K562 (cell line): ENCODE data around the gene DNAJB11. TPM values are rescaled to one million over a fixed set of nuclear protein-coding genes. Genes with fewer than 3 reads are reported as not detected.
A peak's percentile ranks its signal among the peaks of the same experiment; 100 is the strongest.
"Not testable (repeated sequence)": the region's sequence is repeated elsewhere in the genome, so short reads cannot be mapped to it uniquely, and the experiment has no call there.

Experiments
- ATAC-seq: fragments of 200-7000 bp; cut with Tn5 transposase; 3 replicates; pipeline ENCODE4 v1.9.1; 2020; ENCODE audit warnings: moderate library complexity
- BruUV-seq: library from RNA; stranded (reverse); fragments of 400-500 nt; replicated peaks from 2 replicates; lab custom pipeline; 2021; lab: Mats Ljungman, UMichigan
- CTCF ChIA-PET: fragments of 300-600 bp; formaldehyde crosslinking; extraction: SDS; loops from one replicate; lab custom pipeline; 2021; ENCODE audit warnings: low intra/inter-chr PET ratio; lab: Yijun Ruan, JAX
- POLR2A ChIA-PET: fragments of 300-600, 350-650 bp; sonication (Branson Sonifier 250); formaldehyde crosslinking; extraction: SDS; loops from one replicate; lab custom pipeline; 2021; ENCODE audit warnings: antibody characterized with exemption, inconsistent platforms; lab: Yijun Ruan, JAX
- DNase-seq, 4 experiments: peaks; one replicate each; pipeline versions ENCODE4 v3.0.0 to v3.0.0-alpha.2; 2011 to 2018; ENCODE audit warnings: low spot score in 3 of 4, mixed read lengths in 3 of 4; ENCODE audit errors: extremely low read depth in 1 of 4
- FAIRE-seq: peaks from 2 replicates; lab custom pipeline; 2011; peaks lifted over from hg19 to GRCh38; lab: Jason Lieb, UNC
- H2AFZ ChIP-seq: 2 replicates; pipeline ENCODE4 v1.6.0; 2011; ENCODE audit warnings: low read depth, low read length, control low read depth, inconsistent platforms
- H3K27ac ChIP-seq: fragments of 200-600 bp; 3 replicates; pipeline ENCODE4 v1.8.0; 2011; ENCODE audit warnings: low read depth, mild to moderate bottlenecking, control low read depth, inconsistent platforms, low read length, moderate library complexity, mixed read lengths; ENCODE audit errors: extremely low read depth
- H3K27me3 ChIP-seq, 2 experiments: fragments of 300-600 bp in 1 of 2; 2 replicates in 1 of 2; 3 replicates in 1 of 2; pipeline versions ENCODE4 v1.6.0 to v1.8.0; 2011; ENCODE audit warnings: inconsistent platforms in 2 of 2, low read length in 2 of 2, mild to moderate bottlenecking in 1 of 2, mixed read lengths in 1 of 2, moderate library complexity in 1 of 2; ENCODE audit not compliant: control insufficient read depth in 2 of 2, insufficient read depth in 2 of 2
- H3K36me3 ChIP-seq: fragments of 300-600 bp; 3 replicates; pipeline ENCODE4 v1.8.0; 2011; ENCODE audit warnings: mild to moderate bottlenecking, low read length, inconsistent platforms; ENCODE audit not compliant: control insufficient read depth, insufficient read depth
- H3K4me1 ChIP-seq, 2 experiments: fragments of 200-600 bp in 1 of 2; replicated peaks in 1 of 2; 2 replicates in 1 of 2; 3 replicates in 1 of 2; pipeline versions ENCODE4 v1.5.1 to v1.8.0; 2011; ENCODE audit warnings: inconsistent platforms in 2 of 2, low read length in 2 of 2, mild to moderate bottlenecking in 1 of 2, mixed read lengths in 1 of 2, moderate library complexity in 1 of 2; ENCODE audit not compliant: control insufficient read depth in 2 of 2, insufficient read depth in 2 of 2
- H3K4me2 ChIP-seq: 2 replicates; pipeline ENCODE4 v1.6.1; 2011; ENCODE audit warnings: low read length, control low read depth, inconsistent platforms, mixed read lengths; ENCODE audit not compliant: insufficient read depth
- H3K4me3 ChIP-seq: fragments of 200-600 bp; sonication (generic), shearing (Covaris generic); 2 replicates; pipeline ENCODE4 v1.5.1; 2016; ENCODE audit warnings: control low read depth, inconsistent platforms
- H3K79me2 ChIP-seq: fragments of 200-600 bp; 3 replicates; pipeline ENCODE4 v1.8.0; 2011; ENCODE audit warnings: low read length, inconsistent platforms; ENCODE audit not compliant: control insufficient read depth, insufficient read depth
- H3K9ac ChIP-seq, 2 experiments: 2 replicates each; pipeline versions ENCODE4 v1.6.0 to v1.6.1; 2011; ENCODE audit warnings: low read depth in 2 of 2, low read length in 2 of 2, control low read depth in 1 of 2, inconsistent platforms in 1 of 2, mild to moderate bottlenecking in 1 of 2, mixed read lengths in 1 of 2; ENCODE audit not compliant: insufficient read depth in 1 of 2
- H3K9me1 ChIP-seq: one replicate; pipeline ENCODE4 v1.6.0; 2011; ENCODE audit warnings: inconsistent platforms, mild to moderate bottlenecking, low read length, moderate library complexity; ENCODE audit not compliant: control insufficient read depth, insufficient read depth
- H3K9me3 ChIP-seq: replicated peaks from 2 replicates; pipeline ENCODE4 v1.5.1; 2011; ENCODE audit warnings: low read depth, low read length, inconsistent platforms; ENCODE audit not compliant: control insufficient read depth, insufficient read depth
- H4K20me1 ChIP-seq: replicated peaks from 2 replicates; pipeline ENCODE4 v1.6.1; 2011; ENCODE audit warnings: low read length, inconsistent platforms, mixed read lengths; ENCODE audit not compliant: control insufficient read depth, insufficient read depth
- ATF1 ChIP-seq, 2 experiments: fragments of 450-650 bp in 1 of 2; IDR thresholded peaks; 2 replicates each; pipeline ENCODE4 v1.6.1; 2016; ENCODE audit warnings: missing compliant biosample characterization in 1 of 2, missing genetic modification characterization in 1 of 2
- PKNOX1 ChIP-seq: fragments of 450-650 bp; IDR thresholded peaks from 2 replicates; pipeline ENCODE4 v1.6.1; 2016
- RBM25 ChIP-seq: fragments of 200-400 bp; formaldehyde crosslinking; IDR thresholded peaks from 2 replicates; pipeline ENCODE4 v1.6.1; 2018; ENCODE audit warnings: low read length, low read depth, moderate library complexity; ENCODE audit not compliant: severe bottlenecking
- ZNF146 ChIP-seq: IDR thresholded peaks from one replicate; pipeline ENCODE4 v1.6.1; 2018; ENCODE audit warnings: missing compliant biosample characterization; ENCODE audit not compliant: unreplicated experiment
- WGBS: fragments of 100-300 bp; shearing (Covaris generic); methylation state at CpG from one replicate; pipeline ENCODE4 v1.1.6; 2016; ENCODE audit warnings: low coverage, mixed read lengths; ENCODE audit not compliant: insufficient coverage; ENCODE audit errors: missing lambda C conversion rate; 5-methylcytosine and 5-hydroxymethylcytosine counted together
- in situ Hi-C: fragments of 300-500 bp; cut with MboI; formaldehyde crosslinking; loops from 4 replicates; pipeline ENCODE4 v1.15.0; 2018; ENCODE audit warnings: inconsistent platforms, mixed read lengths
- intact Hi-C: fragments of 100-400 bp; cut with micrococcal nuclease; formaldehyde crosslinking; loops from 2 replicates; pipeline ENCODE4 v1.14.2; 2022
- polyA plus RNA-seq, 8 experiments: library from polyadenylated mRNA; depleted of rRNA in 4 of 8; stranded (reverse) in 5 of 8; unstranded in 3 of 8; fragments of >200 nt; fragmentation: Nextera tagmentation in 2 of 8; fragmentation: Illumina TruSeq in 1 of 8; extraction: Ambion mirVana in 2 of 8; extraction: Trizol in 1 of 8; gene quantifications; 2 replicates each; pipeline versions ENCODE4 v1.2.1 to v1.2.3, GENCODE V29; 2011 to 2014; ENCODE audit warnings: inconsistent platforms in 1 of 8, missing spikeins in 1 of 8
- total RNA-seq, 7 experiments: library from RNA; depleted of rRNA in 6 of 7; stranded (reverse); fragments of >200 nt in 6 of 7; fragmentation: Illumina TruSeq in 2 of 7; extraction: Trizol in 2 of 7; gene quantifications; 2 replicates each; pipeline versions ENCODE4 v1.2.1 to v1.2.3, GENCODE V29; 2011 to 2021; ENCODE audit warnings: low replicate concordance in 1 of 7

Gene DNAJB11
- total and polyA plus RNA-seq, 9 of the 15 experiments (the other 6 are each of a cell fraction or from before 2014, with no cell fraction given) = 14.8 to 74.7 (median 63.8) TPM

- H4K20me1 ChIP-seq = no peaks in the 10 kb centered on the region
- DNase-seq (no peak), ATAC-seq (no peak), FAIRE-seq (no peak)
- no peak overlapping the region for H3K9ac ChIP-seq
- ChIA-PET CTCF (no interaction called here), POLR2A (interaction anchor here (0.6 kb wide), 1 partner anchor 1812 kb away, joined by 4 read pairs; no protein-coding TSS in a partner anchor)
- H3K4me1 ChIP-seq = no peaks in the 10 kb centered on the region; a peak in 1 of 5 replicates
- H3K79me2 ChIP-seq = no peaks in the 10 kb centered on the region
- no peaks in the 10 kb centered on the region for H3K36me3 ChIP-seq
- no peak overlapping the region for H3K27ac ChIP-seq
- TF ChIP-seq ATF1 (CRISPR knock-in tag; IDR thresholded peaks at IDR 0.05) (no peak), ATF1 (tag; IDR thresholded peaks at IDR 0.05) (no peak), PKNOX1 (peak; percentile 34; the same call in 1 of the 2 replicates)
- BruUV-seq = no TSS peak
- no peaks in the 10 kb centered on the region for H3K9me3 ChIP-seq
- H3K27me3 ChIP-seq = peaks cover 4 to 18% of the 10 kb centered on the region in 2 experiments; a peak in 4 of 5 replicates
- H2AFZ ChIP-seq = no peak overlapping the region
- H3K4me2 ChIP-seq = no peak overlapping the region
- in situ Hi-C loops (no loop called here), intact Hi-C loops (no loop called here)
- no peak overlapping the region for H3K4me3 ChIP-seq
- no peaks in the 10 kb centered on the region for H3K9me1 ChIP-seq
Observed at GRCh38 chr3:186530415-186530814, 40.1 kb upstream of the DNAJB11 start.

GRCh38 chr3:186531694-186532093, 38.8 kb upstream of the DNAJB11 start:
- not testable (repeated sequence) for H2AFZ ChIP-seq, H3K9ac ChIP-seq, H3K36me3 ChIP-seq, H3K27me3 ChIP-seq, H3K4me3 ChIP-seq, H3K27ac ChIP-seq
- TF ChIP-seq ZNF146 (CRISPR knock-in tag) (peak; percentile 61), RBM25 (peak; percentile 25)
- TF ChIP-seq, all 486 proteins: peak for 2; not testable (repeated sequence) for 484
- H4K20me1 ChIP-seq, DNase-seq, ATAC-seq, H3K9me1 ChIP-seq, H3K4me2 ChIP-seq, in situ Hi-C loops, FAIRE-seq, H3K9me3 ChIP-seq, POLR2A ChIA-PET, H3K4me1 ChIP-seq, H3K79me2 ChIP-seq, intact Hi-C loops, BruUV-seq: not testable (repeated sequence)
- CTCF ChIA-PET = interaction anchor here (0.7 kb wide), 1 partner anchor 11 kb away, joined by 3 read pairs; no protein-coding TSS in a partner anchor
- 58% methylated on average over 3 of the region's 3 CpGs for whole genome bisulfite sequencing
